GM18526 (cell line): ENCODE results near the gene PRRC2B.

Experiments
- POLR2A ChIP-seq: IDR thresholded peaks from 3 replicates; pipeline ENCODE4 v1.6.1; 2011; ENCODE audit not compliant: insufficient read length; ENCODE audit errors: extremely low read depth

Gene PRRC2B

DNA sequence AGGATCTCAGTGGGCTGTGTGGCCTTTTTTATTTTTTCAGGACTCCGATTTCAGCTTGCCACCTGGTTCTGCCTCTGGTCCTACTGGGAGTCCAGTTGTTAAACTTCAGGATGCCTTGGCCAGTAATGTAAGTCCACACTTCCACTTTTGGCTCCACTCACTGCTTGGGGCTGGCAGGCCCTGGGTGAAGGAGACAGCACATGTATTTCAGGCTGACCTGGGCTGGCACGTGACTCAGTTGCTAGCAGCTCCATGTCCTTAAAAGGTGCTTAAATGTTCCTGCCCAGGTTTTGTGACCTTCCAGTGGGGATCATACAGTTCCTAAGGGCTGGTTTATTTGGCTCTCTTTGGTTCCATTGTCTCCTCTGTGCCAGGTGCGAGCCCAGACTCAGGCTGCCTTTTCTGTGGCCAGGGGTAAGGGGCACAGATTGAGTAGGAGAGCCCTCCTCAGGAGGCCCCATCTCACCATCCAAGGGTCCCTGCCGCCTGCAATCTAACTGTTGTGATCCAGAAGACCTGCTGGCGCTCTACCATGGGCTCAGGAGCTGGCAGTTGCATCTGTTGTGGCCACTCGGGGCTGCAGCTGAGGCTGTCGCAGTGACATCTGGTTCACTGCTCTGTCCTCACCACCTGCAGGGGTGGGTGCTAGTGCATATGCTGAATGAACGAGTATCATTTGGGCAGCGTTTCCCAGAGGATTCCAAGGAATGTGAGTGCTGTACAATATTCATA, 89.6 kb downstream of the PRRC2B start:
- no peak for TF ChIP-seq POLR2A

DNA sequence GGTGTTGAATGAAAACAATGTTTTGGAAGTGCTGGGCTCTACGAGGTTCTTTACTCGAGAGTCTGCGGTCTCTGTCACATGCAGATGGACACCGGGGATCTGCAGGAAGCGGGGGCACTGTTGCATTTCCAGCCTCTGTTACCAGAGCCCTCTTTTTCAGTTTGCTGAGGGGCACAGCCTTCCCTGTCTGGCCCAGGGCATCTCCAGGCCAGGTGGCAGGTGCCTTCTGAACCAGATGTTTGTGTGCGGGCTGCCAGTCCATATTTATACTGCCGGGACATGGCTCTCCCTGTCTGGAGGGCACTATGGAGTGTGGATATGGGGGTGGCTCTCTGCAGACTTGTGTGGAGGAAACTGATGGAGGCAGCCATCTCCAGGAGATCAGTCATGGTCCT, 90.2 kb downstream of the PRRC2B start:
- no peak for TF ChIP-seq POLR2A

- TF ChIP-seq POLR2A = no peak
These were observed 90.8 kb downstream of the PRRC2B start for GRCh38 chr9:131484560-131485185.

DNA sequence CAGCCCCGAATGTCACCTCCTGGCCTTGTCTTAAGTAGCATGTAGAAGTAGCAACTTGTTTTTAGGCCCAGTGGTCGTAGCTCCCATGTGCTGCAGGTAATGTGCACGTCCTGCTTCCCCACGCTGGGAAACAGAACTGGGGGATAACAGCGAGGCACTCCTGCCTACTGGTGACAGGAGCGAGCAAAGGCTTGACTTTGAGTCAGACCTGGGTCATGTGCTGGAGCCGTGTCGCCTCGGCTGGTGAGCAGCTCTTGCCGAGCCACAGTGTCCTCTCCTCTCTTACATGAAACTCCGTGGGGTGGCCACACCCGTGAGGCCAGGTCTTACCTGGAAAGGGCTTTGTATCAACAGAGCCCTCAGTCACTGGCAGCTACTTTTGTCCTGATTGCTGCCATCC, 91.3 kb downstream of the PRRC2B start:
- no peak for TF ChIP-seq POLR2A

DNA sequence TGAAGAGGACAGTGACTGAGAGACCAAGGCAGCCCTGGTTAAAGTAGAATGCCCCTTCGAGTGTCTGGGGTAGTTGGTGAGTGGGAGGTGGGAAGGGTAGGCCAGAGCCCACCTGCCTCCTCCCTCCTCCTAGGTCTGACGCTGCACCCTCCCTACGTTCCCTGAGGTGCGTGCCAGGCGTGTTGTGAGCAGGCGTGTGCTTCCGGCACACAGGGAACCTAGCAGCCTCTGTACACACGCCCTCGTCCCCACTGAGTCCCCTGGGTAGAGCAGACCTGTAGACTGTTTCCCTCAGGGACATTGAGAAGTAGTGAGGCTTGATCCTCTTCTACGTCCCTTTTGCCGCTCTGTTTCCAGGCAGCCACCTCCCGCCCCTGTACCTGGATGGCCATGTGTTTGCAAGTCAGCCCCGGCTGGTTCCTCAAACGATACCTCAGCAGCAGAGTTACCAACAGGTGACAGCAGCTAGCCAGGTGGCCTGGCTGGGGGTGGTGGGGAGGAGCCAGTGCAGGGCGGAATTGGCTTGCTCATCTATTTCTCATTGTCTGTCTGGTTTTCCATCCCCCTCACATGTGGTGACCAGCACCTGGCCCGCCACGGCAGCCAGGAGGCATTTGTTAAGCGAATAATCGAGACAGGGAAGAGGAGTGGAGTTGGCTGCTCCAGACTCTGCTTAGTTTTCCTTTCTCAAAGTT, 92.0 kb downstream of the PRRC2B start:
- no peak for TF ChIP-seq POLR2A

GRCh38 chr9:131487001-131487400, 93.1 kb downstream of the PRRC2B start:
- TF ChIP-seq POLR2A = no peak

- TF ChIP-seq POLR2A = no peak
These were observed 93.7 kb downstream of the PRRC2B start for GRCh38 chr9:131487621-131488031.

DNA sequence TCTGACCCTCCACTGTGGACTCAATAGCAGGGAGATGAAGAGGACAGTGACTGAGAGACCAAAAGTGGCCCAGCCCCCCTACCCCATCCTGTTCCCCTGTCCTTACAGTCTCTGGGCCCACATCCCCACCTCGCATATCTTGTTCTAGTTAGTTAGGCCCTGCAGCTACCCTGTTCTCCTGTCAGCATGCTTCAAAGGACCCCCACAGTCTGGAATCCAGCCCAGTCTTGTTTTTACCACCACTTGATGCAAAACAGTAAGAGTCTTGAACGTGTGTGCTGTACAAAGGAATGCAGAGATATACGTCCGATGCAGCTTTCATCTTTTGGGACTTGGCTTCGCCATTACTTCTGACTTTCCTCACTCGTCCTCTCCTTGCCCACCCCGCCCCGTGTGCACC, 96.6 kb downstream of the PRRC2B start:
- TF ChIP-seq POLR2A = no peak

GRCh38 chr9:131491001-131491710, 97.3 kb downstream of the PRRC2B start:
- no peak for TF ChIP-seq POLR2A

DNA sequence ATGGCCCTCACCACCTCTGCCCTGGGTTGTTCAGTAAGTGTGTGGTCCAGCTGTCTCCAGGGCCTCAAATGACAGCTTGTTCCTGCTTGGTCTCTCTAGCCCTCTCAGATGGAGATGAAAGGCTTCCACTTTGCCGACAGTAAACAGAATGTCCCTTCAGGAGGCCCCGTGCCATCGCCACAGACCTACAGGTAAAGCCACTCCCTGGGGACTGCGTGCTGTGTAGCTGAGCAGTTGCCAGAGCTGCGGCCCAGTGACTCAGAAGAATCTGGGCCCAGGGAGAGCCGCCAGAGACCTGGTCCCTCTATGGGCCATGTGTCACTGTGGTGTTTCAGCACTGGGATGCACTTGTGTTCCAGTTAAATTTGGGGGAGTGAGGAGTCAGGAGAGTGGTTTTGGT, 98.2 kb downstream of the PRRC2B start:
- TF ChIP-seq POLR2A = no peak

DNA sequence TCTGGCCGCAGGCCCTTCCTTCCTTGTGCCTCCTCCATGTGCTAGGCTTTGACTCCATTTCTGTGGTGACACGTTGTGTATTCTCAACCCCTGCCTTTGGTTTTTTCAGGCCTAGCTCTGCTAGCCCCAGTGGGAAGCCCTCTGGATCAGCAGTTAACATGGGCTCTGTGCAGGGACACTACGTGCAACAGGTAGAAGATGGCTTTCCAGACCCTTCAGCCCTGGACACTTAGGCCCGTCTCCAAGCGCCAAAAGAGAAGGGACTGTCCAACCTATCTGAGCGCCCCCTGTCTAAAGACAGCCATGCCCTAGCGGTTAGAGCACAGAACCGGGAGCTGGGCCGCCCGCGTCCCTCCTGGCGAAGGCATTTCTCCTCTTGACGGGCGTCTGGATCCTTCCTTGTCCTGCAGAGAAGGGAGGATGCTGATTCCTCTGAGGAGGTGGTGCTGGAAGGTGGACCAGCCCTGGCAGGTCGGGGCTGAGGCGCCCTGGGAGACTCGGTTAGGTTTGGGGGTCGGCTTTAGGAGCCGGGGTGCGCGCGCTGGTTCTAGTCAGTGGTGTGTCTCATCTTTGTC, 100.5 kb downstream of the PRRC2B start:
- no peak for TF ChIP-seq POLR2A

GRCh38 chr9:131495785-131496184, 101.9 kb downstream of the PRRC2B start:
- no peak for TF ChIP-seq POLR2A

DNA sequence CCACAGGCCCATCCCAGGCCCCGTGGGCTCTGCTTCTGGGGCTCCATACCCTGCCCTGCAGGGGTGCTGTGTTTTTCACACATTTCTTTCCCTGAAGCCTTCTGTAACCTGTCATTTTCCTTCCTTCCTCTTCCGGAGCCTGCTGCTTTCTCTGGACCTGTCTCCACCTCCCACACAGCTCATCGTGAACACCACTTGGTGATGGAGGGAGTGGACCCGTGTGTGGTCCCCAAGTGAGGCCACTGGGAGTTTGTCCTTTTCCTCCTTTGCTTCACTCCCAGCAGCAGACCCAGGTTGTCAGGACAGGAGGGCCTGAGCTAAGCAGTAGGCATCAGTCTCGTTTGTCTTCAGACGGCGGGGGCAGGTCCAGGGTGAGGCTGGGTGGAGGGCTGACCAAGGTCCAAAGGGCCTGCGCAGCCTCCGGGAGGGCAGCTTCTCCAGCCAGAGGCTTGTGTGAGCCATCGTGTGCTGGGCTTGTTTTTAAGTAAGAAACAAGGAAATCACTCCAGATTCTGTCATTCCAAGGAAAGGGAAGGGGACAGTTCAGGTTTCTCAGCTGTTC, 103.0 kb downstream of the PRRC2B start:
- no peak for TF ChIP-seq POLR2A

DNA sequence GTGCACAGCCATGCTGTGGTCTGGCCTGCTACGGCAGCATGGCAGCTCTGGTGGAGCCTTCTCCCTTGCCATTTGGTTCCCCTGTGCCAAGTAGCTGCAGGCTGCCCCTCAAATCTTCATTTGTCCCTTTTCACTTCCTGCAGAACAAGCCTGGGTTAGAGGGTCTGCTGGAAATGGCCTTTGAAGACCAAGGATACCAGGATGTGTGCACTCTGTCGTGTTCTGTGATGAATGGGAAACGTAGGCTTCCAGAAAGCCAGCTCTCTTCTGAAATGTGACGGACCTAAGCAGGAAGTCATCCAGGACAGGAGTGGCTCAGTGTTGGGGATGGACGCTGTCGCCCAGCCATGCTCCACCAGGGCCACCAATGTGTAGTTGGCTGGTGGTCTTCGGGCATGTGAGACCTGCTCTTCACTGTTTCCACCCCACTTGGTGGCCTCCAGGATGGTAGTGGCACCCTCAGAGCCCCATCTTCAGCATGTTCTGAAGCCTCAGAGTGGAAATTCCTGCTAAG, 105.4 kb downstream of the PRRC2B start:
- TF ChIP-seq POLR2A = no peak

- TF ChIP-seq POLR2A = no peak
These were observed 106.5 kb downstream of the PRRC2B start for GRCh38 chr9:131500377-131500776.
